Transverse colon (tissue), 4 donors: ENCODE results near the gene DEGS2. TPM values are rescaled to one million over a fixed set of nuclear protein-coding genes. Genes with fewer than 3 reads are reported as not detected.

Experiments
- DNase-seq: peaks from one replicate; pipeline ENCODE4 v3.0.0-alpha.2; 2019
- H3K27ac ChIP-seq, 4 donors: fragments of 200-600 bp; sonication (generic); 2 replicates each; pipeline ENCODE4 v1.5.1; 2016 to 2018; ENCODE audit warnings: inconsistent platforms in 4 of 4
- H3K27me3 ChIP-seq: fragments of 200-600 bp; sonication (generic); 2 replicates; pipeline ENCODE4 v1.5.1; 2017; ENCODE audit warnings: inconsistent platforms
- H3K36me3 ChIP-seq, 4 donors: fragments of 200-600 bp; sonication (generic); 2 replicates each; pipeline ENCODE4 v1.5.1; 2017 to 2019; ENCODE audit warnings: inconsistent platforms in 4 of 4
- H3K4me1 ChIP-seq, 4 donors: fragments of 200-600 bp; sonication (generic); 2 replicates each; pipeline ENCODE4 v1.5.1; 2017 to 2020; ENCODE audit warnings: inconsistent platforms in 4 of 4
- H3K4me3 ChIP-seq, 4 donors: fragments of 200-600 bp; sonication (generic); 1 replicate in 1 of 4; 2 replicates in 3 of 4; pipeline versions ENCODE4 v1.5.1 to v1.6.1; 2017 to 2019; ENCODE audit warnings: inconsistent platforms in 4 of 4
- H3K9me3 ChIP-seq, 2 donors: fragments of 200-600 bp; sonication (generic); 2 replicates each; pipeline ENCODE4 v1.5.1; 2017 to 2019; ENCODE audit warnings: inconsistent platforms in 2 of 2
- EP300 ChIP-seq: sonication (generic); formaldehyde crosslinking; IDR thresholded peaks from one replicate; pipeline ENCODE4 v1.6.1; 2017; ENCODE audit warnings: antibody characterized with exemption, low read depth
- POLR2A ChIP-seq: fragments of 450-650 bp; IDR thresholded peaks from one replicate; pipeline ENCODE4 v1.6.1; 2016; ENCODE audit warnings: antibody characterized with exemption, mild to moderate bottlenecking, moderate library complexity
- POLR2AphosphoS5 ChIP-seq, 3 donors: sonication (generic); formaldehyde crosslinking; IDR thresholded peaks; one replicate each; pipeline ENCODE4 v1.6.1; 2016; ENCODE audit warnings: antibody characterized with exemption in 3 of 3
- WGBS, 2 donors: methylation state at CpG; one replicate each; pipeline ENCODE4 v1.1.5; 2018; ENCODE audit warnings: low coverage in 1 of 2; 5-methylcytosine and 5-hydroxymethylcytosine counted together
- in situ Hi-C, 4 donors: fragments of 200-750 bp; cut with MboI; loops; one replicate each; pipeline versions ENCODE4 v1.15.0 to v1.15.1; 2017; ENCODE audit warnings: low sequenced_read_pairs in 3 of 4, low pct_ligation_motif_present in 1 of 4, low pct_unique_long_range_greater_than_20kb in 1 of 4
- intact Hi-C: fragments of 100-400 bp; cut with DNase I; formaldehyde crosslinking; loops from one replicate; pipeline ENCODE4 v1.15.1; 2023; ENCODE audit warnings: low total_unique reads
- total RNA-seq, 4 donors: library from RNA; depleted of rRNA; stranded (reverse); fragments of >200 nt; gene quantifications; one replicate each; pipeline ENCODE4 v1.1.0, GENCODE V29; 2016
- TF ChIP-seq, protein P1 (sequence below), 5 experiments: fragments of 200-600 bp in 3 of 5; fragments of 450-650 bp in 2 of 5; sonication (generic) in 3 of 5; IDR thresholded peaks; 1 replicate in 2 of 5; 2 replicates in 3 of 5; pipeline ENCODE4 v1.5.1; 2016 to 2017; ENCODE audit warnings: antibody characterized with exemption in 5 of 5, inconsistent platforms in 3 of 5, mild to moderate bottlenecking in 2 of 5, moderate library complexity in 1 of 5

DEGS2 gene
- total RNA-seq, 4 donors from 2014 or later = 4.9 to 33.2 (median 23.7) TPM

GRCh38 chr14:100147691-100148464 lies 11.6 kb downstream of the DEGS2 start:
- TF ChIP-seq, protein P1, sequence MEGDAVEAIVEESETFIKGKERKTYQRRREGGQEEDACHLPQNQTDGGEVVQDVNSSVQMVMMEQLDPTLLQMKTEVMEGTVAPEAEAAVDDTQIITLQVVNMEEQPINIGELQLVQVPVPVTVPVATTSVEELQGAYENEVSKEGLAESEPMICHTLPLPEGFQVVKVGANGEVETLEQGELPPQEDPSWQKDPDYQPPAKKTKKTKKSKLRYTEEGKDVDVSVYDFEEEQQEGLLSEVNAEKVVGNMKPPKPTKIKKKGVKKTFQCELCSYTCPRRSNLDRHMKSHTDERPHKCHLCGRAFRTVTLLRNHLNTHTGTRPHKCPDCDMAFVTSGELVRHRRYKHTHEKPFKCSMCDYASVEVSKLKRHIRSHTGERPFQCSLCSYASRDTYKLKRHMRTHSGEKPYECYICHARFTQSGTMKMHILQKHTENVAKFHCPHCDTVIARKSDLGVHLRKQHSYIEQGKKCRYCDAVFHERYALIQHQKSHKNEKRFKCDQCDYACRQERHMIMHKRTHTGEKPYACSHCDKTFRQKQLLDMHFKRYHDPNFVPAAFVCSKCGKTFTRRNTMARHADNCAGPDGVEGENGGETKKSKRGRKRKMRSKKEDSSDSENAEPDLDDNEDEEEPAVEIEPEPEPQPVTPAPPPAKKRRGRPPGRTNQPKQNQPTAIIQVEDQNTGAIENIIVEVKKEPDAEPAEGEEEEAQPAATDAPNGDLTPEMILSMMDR (IDR thresholded peaks at IDR 0.05) = no peak
- peak in 1 of 3 donors; percentile 27 for TF ChIP-seq POLR2AphosphoS5 (IDR thresholded peaks at IDR 0.05)
- TF ChIP-seq POLR2A = no peak
- no peaks in the 10 kb centered on the region for H3K36me3 ChIP-seq
- DNase-seq = no peak
- H3K27ac ChIP-seq = peak overlapping the region in 3 of 4 donors; percentile 85 to 86 (median 86)
- H3K27me3 ChIP-seq = no peaks in the 10 kb centered on the region
- intact Hi-C loops (no loop called here), in situ Hi-C loops (no loop called here)
- H3K9me3 ChIP-seq = no peaks in the 10 kb centered on the region
- peaks cover 29 to 78% (median 74%) of the 10 kb centered on the region in 4 donors for H3K4me1 ChIP-seq
- H3K4me3 ChIP-seq = no peak overlapping the region
- WGBS, 2 donors = 52 to 54% methylated on average over 7 to 26 of the region's 28 CpGs

- no peak for DNase-seq
- peaks cover 32 to 84% (median 81%) of the 10 kb centered on the region in 4 donors for H3K4me1 ChIP-seq
Measured at GRCh38 chr14:100147181-100147631, 12.2 kb downstream of the DEGS2 start.

DNA sequence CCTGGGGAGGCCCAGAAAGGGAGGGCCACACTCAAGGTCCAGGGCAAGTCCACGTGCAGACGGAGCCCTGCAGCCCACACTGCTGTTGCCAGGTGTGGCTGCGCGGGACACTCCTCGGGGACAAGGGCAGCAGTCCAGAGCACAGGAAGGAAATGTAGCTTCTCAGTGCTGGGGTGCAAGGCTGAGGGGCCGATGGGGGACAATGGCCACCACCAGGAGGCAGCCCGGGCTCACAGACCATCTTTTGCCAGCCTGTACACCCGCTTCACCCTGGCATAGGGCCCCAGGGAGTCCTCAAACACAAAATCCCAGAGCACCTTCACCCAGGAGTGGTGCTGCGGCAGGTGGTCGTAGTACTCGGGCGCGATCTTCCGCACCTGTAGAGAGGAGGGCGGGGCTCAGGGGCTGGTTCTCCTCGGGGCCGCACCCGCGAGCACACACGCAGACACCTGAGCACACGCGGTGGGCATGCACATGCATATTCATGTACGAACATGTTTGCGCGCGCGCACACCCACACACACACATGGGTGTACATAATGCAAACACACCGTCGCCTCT lies 12.8 kb downstream of the DEGS2 start:
- 73% methylated on average over 27 of the region's 29 CpGs; no CpG with 5 or more reads in 1 of the 2 donors for WGBS, 2 donors
- Histone ChIP-seq H3K4me1 (peaks cover 32 to 89% (median 87%) of the 10 kb centered on the region in 4 donors), H3K4me3 (no peak overlapping the region), H3K27ac (peak overlapping the region; percentile 85 to 86 (median 86)), H3K27me3 (no peaks in the 10 kb centered on the region), H3K36me3 (no peaks in the 10 kb centered on the region), H3K9me3 (no peaks in the 10 kb centered on the region)
- TF ChIP-seq, protein P1 (IDR thresholded peaks at IDR 0.05) = peak in 2 of 5 experiments; percentile 30 to 47
- TF ChIP-seq POLR2A (no peak), EP300 (no peak), POLR2AphosphoS5 (IDR thresholded peaks at IDR 0.05) (no peak)
- peak; percentile 67 for DNase-seq
- in situ Hi-C loops (no loop called here), intact Hi-C loops (no loop called here)

More at GRCh38 chr14:100147181-100147631, 12.2 kb downstream of the DEGS2 start:
- TF ChIP-seq POLR2A (peak; percentile 17), EP300 (no peak)
- H3K27ac ChIP-seq = peak overlapping the region; percentile 85 to 86 (median 86)
- intact Hi-C loops (no loop called here), in situ Hi-C loops (no loop called here)
- H3K9me3 ChIP-seq = no peaks in the 10 kb centered on the region
- no peaks in the 10 kb centered on the region for H3K27me3 ChIP-seq
- H3K4me3 ChIP-seq = no peak overlapping the region
- no peaks in the 10 kb centered on the region for H3K36me3 ChIP-seq
- 56% methylated on average over 19 of the region's 20 CpGs; no CpG with 5 or more reads in 1 of the 2 donors for whole genome bisulfite sequencing, 2 donors

- Histone ChIP-seq H3K27me3 (no peaks in the 10 kb centered on the region), H3K9me3 (no peaks in the 10 kb centered on the region), H3K27ac (peak overlapping the region; percentile 85 to 86 (median 86)), H3K4me3 (no peak overlapping the region), H3K4me1 (peaks cover 32 to 87% (median 86%) of the 10 kb centered on the region in 4 donors), H3K36me3 (no peaks in the 10 kb centered on the region)
- in situ Hi-C loops = no loop called here
- DNase-seq = no peak
- 71% methylated on average over 18 of the region's 27 CpGs; no CpG with 5 or more reads in 1 of the 2 donors for WGBS, 2 donors
- intact Hi-C loops = no loop called here
- no peak for TF ChIP-seq POLR2AphosphoS5 (IDR thresholded peaks at IDR 0.05)
- TF ChIP-seq, protein P1 (IDR thresholded peaks at IDR 0.05) = no peak
- TF ChIP-seq POLR2A = no peak
- no peak for TF ChIP-seq EP300
Measured at GRCh38 chr14:100145682-100146464, 13.6 kb downstream of the DEGS2 start.
